Epithelial cell of proximal tubule (primary cell): ENCODE measurements around the gene SIAH3. TPM values are rescaled to one million over a fixed set of nuclear protein-coding genes. Genes with fewer than 3 reads are reported as not detected.

ENCODE experiments used
- DNase-seq: peaks from one replicate; pipeline ENCODE4 v3.0.0-alpha.2; 2011; ENCODE audit warnings: low read depth
- H3K4me3 ChIP-seq: 2 replicates; pipeline ENCODE4 v1.5.1; 2011; ENCODE audit warnings: low read depth, mild to moderate bottlenecking, low read length
- total RNA-seq: library from RNA; depleted of rRNA; stranded (reverse); fragments of >200 nt; gene quantifications from 2 replicates; pipeline ENCODE4 v1.2.3, GENCODE V29; 2015
- TF ChIP-seq, protein P1 (sequence below): conservative IDR thresholded peaks from 2 replicates; pipeline ENCODE4 v1.5.1; 2012; ENCODE audit warnings: low read depth, mild to moderate bottlenecking, low read length

Gene SIAH3
- total RNA-seq, 1 donor from 2014 or later = 0.23 TPM

DNA sequence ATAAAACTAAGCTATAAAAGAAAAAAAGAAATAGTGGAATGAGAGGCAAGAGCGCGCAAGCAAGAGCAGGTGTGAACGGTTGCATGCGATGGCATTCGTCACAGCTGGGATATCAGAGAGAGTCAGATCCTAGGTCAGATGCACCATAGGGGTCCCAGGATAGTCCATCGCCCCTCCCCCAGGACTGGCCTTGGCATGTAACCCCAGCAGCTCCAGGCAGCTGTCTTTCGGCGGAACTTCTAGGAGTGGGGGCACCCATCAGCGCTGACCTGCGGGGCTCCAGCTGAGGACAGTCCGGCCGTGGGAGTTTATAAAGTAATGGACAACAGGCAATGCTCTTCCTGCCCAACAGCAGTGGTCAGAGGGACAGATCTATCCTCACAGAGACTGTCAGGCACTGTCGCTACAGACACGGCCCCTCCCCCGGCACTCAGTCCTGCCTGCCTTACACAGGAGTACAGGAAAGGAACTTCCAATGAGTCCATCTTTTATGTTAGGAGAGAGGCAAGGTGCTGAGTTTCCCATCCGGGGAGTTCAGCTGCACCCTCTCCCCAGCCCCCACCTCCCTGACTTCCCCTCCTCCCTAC is 1.4 kb downstream of the SIAH3 start:
- peak overlapping the region; percentile 50 for H3K4me3 ChIP-seq
- TF ChIP-seq, protein P1, sequence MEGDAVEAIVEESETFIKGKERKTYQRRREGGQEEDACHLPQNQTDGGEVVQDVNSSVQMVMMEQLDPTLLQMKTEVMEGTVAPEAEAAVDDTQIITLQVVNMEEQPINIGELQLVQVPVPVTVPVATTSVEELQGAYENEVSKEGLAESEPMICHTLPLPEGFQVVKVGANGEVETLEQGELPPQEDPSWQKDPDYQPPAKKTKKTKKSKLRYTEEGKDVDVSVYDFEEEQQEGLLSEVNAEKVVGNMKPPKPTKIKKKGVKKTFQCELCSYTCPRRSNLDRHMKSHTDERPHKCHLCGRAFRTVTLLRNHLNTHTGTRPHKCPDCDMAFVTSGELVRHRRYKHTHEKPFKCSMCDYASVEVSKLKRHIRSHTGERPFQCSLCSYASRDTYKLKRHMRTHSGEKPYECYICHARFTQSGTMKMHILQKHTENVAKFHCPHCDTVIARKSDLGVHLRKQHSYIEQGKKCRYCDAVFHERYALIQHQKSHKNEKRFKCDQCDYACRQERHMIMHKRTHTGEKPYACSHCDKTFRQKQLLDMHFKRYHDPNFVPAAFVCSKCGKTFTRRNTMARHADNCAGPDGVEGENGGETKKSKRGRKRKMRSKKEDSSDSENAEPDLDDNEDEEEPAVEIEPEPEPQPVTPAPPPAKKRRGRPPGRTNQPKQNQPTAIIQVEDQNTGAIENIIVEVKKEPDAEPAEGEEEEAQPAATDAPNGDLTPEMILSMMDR = no peak
- no peak for DNase-seq

- DNase-seq = no peak
- TF ChIP-seq, protein P1 = no peak
- H3K4me3 ChIP-seq = no peak overlapping the region
Measured at GRCh38 chr13:45849408-45849807, 2.1 kb downstream of the SIAH3 start.

DNA sequence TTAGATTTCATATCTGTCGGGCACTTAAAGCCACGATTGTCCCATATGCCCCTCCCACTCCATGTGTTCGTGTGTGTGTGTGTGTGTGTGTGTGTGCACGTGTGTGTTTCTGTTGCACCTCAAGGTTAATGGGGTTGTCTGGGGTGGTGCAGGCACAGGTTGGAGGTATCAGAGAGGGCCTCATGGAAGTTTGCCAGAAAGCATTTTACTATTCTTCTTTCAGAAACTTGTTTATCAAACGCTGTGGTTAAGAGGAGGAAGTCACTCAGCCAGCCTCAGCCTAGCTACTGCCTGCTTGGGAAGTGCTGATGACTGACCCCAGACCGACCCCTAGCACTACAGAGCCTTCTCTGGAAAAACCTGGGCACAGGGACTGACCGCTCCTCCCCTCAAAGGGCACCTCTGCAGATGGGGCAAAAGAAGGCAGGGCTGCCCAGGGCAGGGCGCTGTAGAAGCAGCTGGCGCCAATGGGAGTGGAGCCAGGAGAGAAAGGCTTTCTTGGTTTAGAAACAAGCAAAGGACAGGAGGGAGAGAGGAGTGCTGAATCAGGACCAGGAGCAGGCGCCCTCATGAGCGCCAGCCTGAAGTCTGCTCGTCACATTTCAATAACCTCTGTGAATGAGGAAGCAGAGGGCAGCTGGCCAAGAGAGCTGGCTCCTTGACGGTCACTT is 3.9 kb downstream of the SIAH3 start:
- TF ChIP-seq, protein P1 = no peak
- peak overlapping the region; percentile 13 for H3K4me3 ChIP-seq
- DNase-seq = peak; percentile 37

DNA sequence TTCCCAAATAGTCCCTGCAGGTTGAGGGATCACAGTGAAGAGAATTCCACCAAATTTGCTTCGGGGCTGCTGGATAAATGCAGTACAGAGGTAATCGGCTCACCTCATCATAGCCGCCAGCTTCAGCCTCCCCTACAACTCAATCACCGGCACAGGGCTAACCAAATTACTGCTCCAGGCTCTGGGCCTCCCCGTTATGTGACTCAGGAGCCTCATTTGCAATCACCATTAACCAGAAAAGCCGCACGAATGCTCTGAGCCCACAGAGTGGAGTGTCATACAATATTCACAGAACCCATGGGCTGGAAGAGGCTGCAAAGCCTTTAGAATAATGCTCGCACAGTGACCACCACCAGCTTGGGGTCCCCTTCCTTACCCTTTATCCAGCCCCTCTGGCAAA is 4.9 kb downstream of the SIAH3 start:
- DNase-seq = no peak
- no peak overlapping the region for H3K4me3 ChIP-seq
- TF ChIP-seq, protein P1 = no peak

GRCh38 chr13:45838171-45838745 is 13.3 kb downstream of the SIAH3 start:
- no peak for DNase-seq
- no peak overlapping the region for H3K4me3 ChIP-seq
- TF ChIP-seq, protein P1 = no peak

GRCh38 chr13:45837111-45837510 is 14.4 kb downstream of the SIAH3 start:
- TF ChIP-seq, protein P1 = no peak
- no peak overlapping the region for H3K4me3 ChIP-seq
- no peak for DNase-seq
